Ovary (tissue), 3 donors: ENCODE data around the gene ADCY9.

Source experiments
- EP300 ChIP-seq: sonication (generic); formaldehyde crosslinking; IDR thresholded peaks from one replicate; pipeline ENCODE4 v1.6.1; 2017; ENCODE audit warnings: antibody characterized with exemption
- POLR2A ChIP-seq: fragments of 450-650 bp; IDR thresholded peaks from one replicate; pipeline ENCODE4 v1.6.1; 2017; ENCODE audit warnings: antibody characterized with exemption, mild to moderate bottlenecking, moderate library complexity
- TF ChIP-seq, protein P1 (sequence below), 3 donors: fragments of 450-650 bp in 2 of 3; fragments of 200-600 bp in 1 of 3; IDR thresholded peaks; one replicate each; pipeline versions ENCODE4 v1.5.1 to v1.8.0; 2016 to 2022; ENCODE audit warnings: antibody characterized with exemption in 3 of 3, mild to moderate bottlenecking in 1 of 3
- donor health status: DM: no; HTN: no; CAD: no.

DNA sequence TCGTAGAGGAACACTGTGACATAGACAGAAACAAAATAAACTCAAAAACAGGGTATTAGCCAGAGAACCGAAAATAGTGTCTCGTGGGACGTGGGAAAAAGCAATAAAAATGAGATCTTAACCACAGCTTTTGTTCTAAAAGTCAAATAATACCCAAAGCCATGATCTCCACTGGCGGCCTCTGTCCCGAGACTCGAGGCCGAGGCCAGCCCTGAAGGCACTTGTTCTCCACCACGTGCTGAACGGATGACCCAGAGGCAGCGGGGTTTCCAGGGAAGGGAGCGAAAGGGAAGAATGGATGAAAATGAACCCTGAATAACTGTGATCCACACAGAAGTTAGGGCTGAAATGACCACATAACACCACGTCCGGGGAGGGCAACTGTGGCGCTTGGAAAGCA is 150.9 kb downstream of the ADCY9 start:
- TF ChIP-seq, protein P1, sequence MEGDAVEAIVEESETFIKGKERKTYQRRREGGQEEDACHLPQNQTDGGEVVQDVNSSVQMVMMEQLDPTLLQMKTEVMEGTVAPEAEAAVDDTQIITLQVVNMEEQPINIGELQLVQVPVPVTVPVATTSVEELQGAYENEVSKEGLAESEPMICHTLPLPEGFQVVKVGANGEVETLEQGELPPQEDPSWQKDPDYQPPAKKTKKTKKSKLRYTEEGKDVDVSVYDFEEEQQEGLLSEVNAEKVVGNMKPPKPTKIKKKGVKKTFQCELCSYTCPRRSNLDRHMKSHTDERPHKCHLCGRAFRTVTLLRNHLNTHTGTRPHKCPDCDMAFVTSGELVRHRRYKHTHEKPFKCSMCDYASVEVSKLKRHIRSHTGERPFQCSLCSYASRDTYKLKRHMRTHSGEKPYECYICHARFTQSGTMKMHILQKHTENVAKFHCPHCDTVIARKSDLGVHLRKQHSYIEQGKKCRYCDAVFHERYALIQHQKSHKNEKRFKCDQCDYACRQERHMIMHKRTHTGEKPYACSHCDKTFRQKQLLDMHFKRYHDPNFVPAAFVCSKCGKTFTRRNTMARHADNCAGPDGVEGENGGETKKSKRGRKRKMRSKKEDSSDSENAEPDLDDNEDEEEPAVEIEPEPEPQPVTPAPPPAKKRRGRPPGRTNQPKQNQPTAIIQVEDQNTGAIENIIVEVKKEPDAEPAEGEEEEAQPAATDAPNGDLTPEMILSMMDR (IDR thresholded peaks at IDR 0.05), result no peak
- TF ChIP-seq POLR2A, result no peak
- no peak for TF ChIP-seq EP300
